T-helper 9 cell (primary cell): ENCODE results near the gene SYNPO2.

ENCODE experiments used
- DNase-seq: peaks from one replicate; pipeline ENCODE4 v3.0.0-alpha.2; 2020

SYNPO2 gene

DNA sequence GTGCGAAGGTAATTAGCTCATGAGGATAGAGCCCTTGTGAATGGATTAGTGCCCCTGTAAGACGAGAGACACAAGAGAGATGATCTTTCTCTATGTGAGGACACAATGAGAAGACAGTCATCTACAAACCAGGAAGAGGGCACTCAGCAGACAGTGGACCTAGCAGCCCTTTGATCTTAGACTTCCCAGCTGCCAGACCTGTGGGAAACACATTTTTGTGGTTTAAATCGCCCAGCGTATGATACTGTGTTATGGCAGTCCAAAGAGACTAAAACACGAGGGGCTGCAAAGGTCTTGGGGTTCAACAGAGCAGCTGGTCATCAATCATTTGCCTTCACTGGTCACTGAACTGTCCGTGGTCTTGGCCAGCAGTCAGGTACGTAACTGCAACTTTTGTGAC is 9.2 kb upstream of the SYNPO2 start:
- DNase-seq = no peak

DNA sequence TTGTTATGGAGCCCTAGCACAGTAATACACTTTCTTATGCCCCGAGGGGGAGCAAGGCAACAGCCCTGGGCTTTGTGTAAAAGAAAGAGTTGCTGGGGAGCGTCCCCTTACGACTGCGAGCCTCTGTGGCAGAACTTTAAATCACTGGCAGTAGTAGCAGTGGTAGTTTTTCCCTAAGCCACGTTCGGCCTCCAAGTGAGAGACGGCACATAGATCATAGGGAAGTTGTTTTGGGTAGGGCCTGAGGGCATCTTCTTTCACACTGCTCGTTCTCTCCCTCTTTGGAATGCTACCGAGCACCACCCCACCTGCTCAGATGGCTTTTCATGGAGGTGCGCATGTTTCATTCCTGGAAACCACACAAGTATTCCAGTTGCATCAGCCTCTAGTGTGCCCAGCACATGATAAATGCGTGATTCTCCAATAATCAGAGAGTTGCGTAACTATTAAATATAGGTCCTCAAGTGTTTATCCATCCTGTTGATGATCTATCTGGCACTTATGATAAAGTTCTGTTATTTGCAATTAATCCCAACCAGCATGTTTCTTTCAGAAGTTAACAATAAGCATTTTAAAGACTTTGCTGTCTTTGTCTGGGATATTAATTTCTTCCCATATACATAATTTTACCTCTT is 7.0 kb upstream of the SYNPO2 start:
- DNase-seq = no peak

DNA sequence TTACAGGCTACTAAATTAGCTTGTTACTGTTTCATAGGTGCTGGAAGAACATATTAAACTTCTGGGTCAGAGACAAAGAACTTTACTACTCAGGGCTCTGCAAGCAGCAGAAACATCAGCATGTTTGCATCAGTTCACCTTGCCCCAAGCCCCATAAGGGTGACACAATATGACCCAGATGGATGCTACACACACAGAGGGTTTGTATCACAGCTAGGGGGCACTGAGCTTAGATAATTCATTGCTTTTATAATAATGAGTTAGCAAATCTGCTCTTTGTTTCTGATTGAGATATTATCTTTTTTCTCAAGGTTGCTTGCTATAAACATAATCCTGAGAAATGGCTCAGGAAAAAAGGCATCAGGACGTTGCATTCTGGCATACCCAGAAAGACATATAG is 4.8 kb upstream of the SYNPO2 start:
- DNase-seq = no peak

DNA sequence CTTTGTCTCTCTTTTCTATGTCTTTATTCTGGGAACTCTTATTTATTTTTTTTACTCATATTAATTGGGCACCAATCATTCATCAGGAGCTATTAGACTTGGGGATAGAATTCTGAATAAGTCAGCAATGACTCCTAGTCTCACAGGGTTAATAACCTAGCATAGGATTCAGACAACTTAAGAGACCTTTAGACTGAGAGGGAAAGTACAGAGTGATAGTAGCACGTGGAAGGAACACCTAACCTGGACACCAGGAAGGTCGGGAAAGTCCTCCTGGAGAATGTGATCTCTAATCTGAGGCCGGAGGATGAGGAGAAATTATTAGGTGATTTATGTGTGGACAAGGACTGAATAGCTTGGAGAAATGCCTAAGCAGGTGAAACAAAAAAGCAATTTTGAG is 3.9 kb upstream of the SYNPO2 start:
- DNase-seq = no peak

DNA sequence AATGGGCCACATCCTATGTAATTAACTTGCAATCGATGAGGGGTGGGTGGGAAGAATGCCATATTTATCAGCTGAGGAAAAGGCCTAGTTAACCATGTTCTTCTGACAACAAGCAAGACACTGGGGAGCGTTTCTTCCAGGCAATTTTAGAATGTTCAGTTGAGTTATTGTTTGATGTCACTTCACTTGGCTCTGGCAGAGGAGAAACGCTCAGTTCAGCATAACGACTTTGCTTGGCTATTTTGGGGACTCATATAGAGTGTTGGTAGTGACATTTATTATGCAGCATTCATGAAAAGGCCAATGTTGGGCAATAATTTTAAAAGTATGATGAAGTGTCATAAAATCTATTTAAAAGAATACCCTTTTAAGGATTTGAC is 648 bp downstream of the SYNPO2 start:
- no peak for DNase-seq

DNA sequence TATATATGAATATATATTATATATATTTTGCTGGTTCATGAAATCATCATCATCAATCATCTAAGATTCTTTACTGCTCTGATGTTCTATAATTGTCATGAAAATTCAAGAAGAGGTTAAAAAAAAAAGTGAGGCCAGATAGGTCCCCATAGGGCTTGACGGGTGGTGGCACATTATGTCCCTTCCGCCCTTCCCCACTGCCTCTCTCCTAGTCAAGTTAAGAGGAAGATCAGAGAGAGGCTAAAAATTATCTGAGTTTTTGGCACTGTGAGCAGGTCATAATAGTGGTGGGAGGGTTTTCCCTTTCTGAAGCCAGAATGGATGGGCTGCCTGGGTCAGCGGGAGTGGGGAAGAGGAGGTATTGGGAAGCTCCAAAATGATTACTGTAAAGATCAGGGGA is 5.4 kb downstream of the SYNPO2 start:
- DNase-seq = no peak

DNA sequence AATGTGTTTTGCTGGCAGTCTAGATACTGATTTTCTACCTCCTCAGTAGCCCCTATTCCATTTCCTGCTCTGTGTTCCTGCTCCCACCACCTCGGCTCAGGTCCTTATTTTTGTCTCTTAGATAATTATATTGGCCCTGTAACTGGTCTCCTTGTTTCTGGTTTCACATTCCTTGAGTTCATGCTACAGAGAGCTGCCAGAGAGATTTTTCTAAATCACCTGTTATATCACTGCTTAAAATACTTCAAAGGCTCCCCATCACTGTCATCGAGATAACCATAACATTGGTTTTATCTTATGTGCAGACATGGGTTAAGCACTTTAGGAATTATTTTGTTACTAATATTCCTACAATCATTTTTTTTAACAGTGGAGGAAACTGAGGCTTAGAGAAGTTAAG is 9.6 kb downstream of the SYNPO2 start:
- no peak for DNase-seq

- no peak for DNase-seq
Observed at GRCh38 chr4:118898684-118899138, 10.1 kb downstream of the SYNPO2 start.

DNA sequence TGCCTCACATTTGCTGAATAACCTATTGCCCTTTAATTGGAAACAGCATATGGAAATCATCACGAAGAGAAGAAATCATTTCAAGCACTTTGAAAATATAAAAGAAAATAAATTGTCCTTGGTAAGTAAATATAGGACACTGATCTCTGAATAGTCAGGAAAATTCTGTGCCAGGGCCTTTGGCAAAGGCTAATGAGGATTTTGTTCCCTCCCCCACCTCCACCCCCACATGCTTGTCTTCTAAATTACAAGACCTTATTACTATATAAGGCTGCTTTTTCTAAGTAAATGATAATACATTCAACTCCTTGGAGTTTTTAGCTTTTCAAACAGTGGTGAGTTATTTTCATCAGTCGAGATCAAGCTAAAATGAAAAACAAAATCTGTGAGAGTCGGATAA is 15.8 kb downstream of the SYNPO2 start:
- no peak for DNase-seq

- DNase-seq = no peak
Observed at GRCh38 chr4:118904935-118905334, 16.3 kb downstream of the SYNPO2 start.

- no peak for DNase-seq
Observed at GRCh38 chr4:118905566-118905965, 16.9 kb downstream of the SYNPO2 start.

DNA sequence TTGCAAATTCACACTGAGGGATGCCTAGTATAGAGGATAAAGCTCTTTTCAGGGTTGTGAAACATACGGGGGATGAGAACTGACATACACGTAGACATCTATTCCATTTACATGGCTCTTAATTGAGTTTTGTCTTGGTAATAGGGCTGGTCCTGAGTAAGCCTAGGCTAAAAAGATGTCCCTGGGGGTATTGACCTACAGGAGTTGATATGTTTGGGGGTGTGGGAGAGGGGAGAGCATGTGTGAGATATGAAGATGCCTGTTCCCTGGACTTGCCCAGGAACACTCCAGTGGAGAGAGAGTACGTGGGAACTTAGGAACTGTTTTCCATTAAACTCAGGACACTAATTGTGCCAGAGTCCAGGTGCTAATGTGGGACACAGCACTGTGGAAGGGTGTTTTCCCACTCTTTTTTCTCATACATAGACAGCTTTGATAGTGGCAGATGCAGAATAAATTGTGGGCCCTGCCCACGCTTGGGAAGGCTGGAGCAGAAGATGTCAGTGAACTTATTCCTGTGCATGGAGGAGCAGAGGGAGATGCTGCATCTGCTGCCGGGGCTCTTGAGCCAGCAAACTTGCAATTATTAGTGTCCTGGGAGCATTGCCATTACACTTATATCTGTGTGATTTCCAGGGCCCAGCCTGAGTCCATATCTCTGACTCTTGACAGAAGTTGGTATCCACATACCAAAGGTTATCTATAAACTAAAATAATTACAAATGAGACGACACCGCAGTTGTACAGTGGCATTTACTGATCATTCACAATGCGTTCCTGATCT is 20.7 kb downstream of the SYNPO2 start:
- no peak for DNase-seq

DNA sequence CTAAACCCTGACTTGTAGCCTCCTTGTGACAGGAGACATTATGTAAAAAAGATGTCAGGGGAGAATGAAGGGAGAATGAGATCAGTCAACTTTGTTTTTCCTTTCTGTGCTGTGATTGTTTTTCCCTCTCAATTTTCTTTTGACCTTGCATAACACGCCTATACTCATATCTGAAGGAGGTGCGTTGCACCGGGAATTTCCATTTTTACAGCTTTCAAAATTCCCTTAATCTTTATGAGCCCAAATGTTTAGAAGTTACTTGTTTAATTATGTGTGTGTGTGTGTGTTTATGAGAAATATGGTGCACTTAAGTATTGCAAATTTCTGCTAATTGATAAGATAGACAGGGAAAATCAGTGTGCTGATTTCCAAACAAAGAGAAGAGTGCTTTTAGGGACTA is 21.6 kb downstream of the SYNPO2 start:
- DNase-seq = no peak

DNA sequence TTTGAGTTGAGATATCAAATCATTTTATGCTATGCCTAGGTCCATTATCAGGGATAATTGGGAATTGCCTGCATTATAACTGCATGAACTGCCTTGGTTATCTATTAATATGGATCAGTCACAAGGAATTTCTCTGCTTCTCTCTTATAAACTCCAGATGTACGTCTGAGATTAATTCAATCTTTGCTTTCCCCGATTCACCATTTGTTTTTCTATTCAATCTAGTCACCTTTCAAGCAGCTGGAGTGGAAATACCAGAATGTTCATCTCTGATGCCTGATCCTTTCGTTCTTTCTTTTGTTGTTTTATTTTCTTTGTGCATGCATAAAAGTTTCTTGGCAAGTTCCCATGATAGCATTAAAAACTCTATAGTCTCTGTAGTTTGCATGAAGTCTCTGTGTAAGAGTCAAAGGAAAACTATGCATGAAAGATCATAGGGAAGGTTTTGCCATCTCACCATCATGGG is 22.6 kb downstream of the SYNPO2 start:
- no peak for DNase-seq

- no peak for DNase-seq
Observed at GRCh38 chr4:118915468-118915867, 26.8 kb downstream of the SYNPO2 start.

GRCh38 chr4:118916691-118917289 is 28.1 kb downstream of the SYNPO2 start:
- DNase-seq = no peak

- no peak for DNase-seq
Observed at GRCh38 chr4:118917582-118917981, 28.9 kb downstream of the SYNPO2 start.

GRCh38 chr4:118918388-118918787 is 29.7 kb downstream of the SYNPO2 start:
- DNase-seq = no peak

GRCh38 chr4:118920247-118920646 is 31.6 kb downstream of the SYNPO2 start:
- DNase-seq = no peak

GRCh38 chr4:118921786-118922185 is 33.1 kb downstream of the SYNPO2 start:
- no peak for DNase-seq

- DNase-seq = no peak
Observed at GRCh38 chr4:118923891-118924290, 35.2 kb downstream of the SYNPO2 start.

DNA sequence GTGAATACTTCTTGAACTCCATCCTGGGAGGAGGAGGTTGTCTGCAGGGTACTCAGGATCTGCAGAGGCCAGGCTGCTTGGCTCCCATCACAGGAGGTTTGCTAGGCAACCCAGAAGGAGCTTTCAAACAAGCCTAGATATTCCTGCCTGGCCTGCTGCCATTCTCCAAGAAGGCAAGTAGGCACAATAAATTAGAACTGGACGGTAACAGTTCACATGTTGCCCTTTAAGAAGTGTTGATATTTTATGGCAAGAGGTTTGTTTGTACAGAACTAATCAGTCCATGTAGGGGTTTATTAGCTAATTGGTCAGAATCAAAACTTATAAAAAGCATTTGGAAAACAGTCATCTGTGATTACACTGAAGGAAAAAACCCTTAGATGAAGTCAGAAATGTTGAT is 39.3 kb downstream of the SYNPO2 start:
- DNase-seq = no peak

DNA sequence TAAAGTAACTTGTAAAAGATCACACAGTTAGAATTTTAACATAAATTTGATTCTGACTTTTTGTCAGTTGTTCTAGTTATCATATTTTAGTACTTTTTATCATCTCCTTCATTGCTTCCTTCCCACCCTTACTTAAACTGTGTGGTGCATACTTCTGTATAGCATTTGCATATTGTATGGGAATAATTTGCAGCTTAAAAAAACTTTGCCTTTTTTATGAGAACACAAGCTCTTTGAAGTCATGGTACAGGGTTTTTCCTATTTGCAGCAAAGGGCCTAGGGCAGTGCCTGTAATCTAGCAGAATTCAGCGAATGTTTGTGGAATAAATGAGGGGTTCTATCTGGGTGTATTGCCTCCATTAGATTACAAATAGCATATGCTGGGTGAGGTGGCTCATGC is 41.6 kb downstream of the SYNPO2 start:
- DNase-seq = no peak

- no peak for DNase-seq
Observed at GRCh38 chr4:118931786-118932185, 43.1 kb downstream of the SYNPO2 start.
